PC-9 (cell line): ENCODE data around the gene HOMEZ.
"Not testable (repeated sequence)": the region's sequence is repeated elsewhere in the genome, so short reads cannot be mapped to it uniquely, and the experiment has no call there.

Experiments
- CTCF ChIP-seq: fragments of 200-600 bp; sonication (generic); conservative IDR thresholded peaks from 2 replicates; pipeline ENCODE4 v1.6.1; 2017; ENCODE audit warnings: mixed run types, antibody characterized with exemption, mild to moderate bottlenecking, moderate library complexity
- EZH2 ChIP-seq: fragments of 200-600 bp; sonication (generic); IDR thresholded peaks from 2 replicates; pipeline ENCODE4 v1.8.0; 2017; ENCODE audit warnings: antibody characterized with exemption, low read depth

- not testable (repeated sequence) for TF ChIP-seq EZH2, CTCF
These were observed 25.1 kb downstream of the HOMEZ start for GRCh38 chr14:23260849-23261248.
